SK-N-SH (cell line): ENCODE measurements around the gene TSPYL1.

ENCODE experiments used
- RAD21 ChIP-seq: IDR thresholded peaks from 2 replicates; pipeline ENCODE4 v1.6.1; 2012; ENCODE audit warnings: mild to moderate bottlenecking, low read length
- SIN3A ChIP-seq: IDR thresholded peaks from 2 replicates; pipeline ENCODE4 v1.6.1; 2012; ENCODE audit warnings: low read depth, mild to moderate bottlenecking, low read length, moderate library complexity, borderline replicate concordance
- TAF1 ChIP-seq: IDR thresholded peaks from 2 replicates; pipeline ENCODE4 v1.6.1; 2012; ENCODE audit warnings: low read depth, mild to moderate bottlenecking, low read length, moderate library complexity, borderline replicate concordance
- TCF12 ChIP-seq: IDR thresholded peaks from 2 replicates; pipeline ENCODE4 v1.4.0; 2012
- TF ChIP-seq, protein P1 (sequence below): fragments of 200-600 bp; sonication (generic); IDR thresholded peaks from 2 replicates; pipeline ENCODE4 v1.6.1; 2017; ENCODE audit warnings: antibody characterized with exemption, mild to moderate bottlenecking, moderate library complexity

DNA sequence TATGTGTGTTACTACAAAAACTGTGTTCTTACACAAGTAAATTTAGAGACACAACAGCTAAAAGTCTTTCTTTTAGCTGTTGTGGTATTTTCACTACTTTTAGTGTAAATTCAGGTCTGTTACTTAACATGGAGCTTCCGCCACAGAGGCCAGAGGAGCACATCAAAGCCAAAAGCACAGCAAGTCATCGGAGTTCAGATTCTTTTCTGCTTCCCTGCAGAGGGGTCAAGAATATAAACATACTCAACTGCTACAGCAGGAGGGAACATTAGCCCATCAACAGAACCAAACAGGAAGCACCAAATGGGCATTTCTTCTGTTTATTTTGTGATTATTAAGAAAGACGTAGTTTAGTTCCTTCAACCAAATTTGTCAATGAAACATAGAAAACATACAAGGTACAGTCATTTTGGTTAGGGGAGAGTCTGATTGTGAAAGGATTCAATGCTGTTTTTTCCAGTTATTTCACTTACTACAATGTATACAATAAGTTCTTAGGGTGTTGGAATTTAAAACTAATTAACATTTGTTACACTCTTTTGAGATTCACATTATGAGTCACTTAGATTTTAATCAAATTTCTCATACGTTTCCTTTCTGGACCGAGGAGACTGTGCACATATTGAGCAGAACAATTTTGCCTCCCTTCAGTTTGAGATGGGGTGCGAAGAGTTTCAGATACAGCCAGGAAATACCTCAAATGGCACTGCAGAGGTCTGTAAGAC lies 48.2 kb upstream of the TSPYL1 start:
- TF ChIP-seq RAD21 (no peak), SIN3A (no peak), TAF1 (no peak), TCF12 (no peak)
- TF ChIP-seq, protein P1, sequence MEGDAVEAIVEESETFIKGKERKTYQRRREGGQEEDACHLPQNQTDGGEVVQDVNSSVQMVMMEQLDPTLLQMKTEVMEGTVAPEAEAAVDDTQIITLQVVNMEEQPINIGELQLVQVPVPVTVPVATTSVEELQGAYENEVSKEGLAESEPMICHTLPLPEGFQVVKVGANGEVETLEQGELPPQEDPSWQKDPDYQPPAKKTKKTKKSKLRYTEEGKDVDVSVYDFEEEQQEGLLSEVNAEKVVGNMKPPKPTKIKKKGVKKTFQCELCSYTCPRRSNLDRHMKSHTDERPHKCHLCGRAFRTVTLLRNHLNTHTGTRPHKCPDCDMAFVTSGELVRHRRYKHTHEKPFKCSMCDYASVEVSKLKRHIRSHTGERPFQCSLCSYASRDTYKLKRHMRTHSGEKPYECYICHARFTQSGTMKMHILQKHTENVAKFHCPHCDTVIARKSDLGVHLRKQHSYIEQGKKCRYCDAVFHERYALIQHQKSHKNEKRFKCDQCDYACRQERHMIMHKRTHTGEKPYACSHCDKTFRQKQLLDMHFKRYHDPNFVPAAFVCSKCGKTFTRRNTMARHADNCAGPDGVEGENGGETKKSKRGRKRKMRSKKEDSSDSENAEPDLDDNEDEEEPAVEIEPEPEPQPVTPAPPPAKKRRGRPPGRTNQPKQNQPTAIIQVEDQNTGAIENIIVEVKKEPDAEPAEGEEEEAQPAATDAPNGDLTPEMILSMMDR, result no peak
